ENCODE measurements around the gene NEFH.

DNA sequence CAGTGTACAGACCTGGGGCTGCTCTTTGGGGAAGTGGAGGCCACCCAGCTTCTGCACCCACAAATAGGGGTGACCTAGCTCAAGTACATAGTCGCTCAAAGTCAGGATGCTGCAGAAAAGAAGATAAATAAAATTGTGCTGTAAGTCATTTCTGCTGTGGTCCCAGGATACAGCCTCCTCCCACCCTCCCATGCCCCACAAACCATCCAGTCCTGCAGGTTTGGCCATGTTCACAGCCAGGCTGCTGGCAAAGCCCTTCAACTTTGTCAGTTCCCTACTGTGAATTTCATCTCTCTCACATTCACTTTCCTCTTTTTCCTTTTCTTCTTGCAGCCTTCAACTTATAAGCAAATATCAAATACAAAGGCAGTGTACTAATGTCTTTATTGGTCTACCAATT is 40.0 kb downstream of the NEFH start:
- no peak for TF ChIP-seq SUZ12 (IDR thresholded peaks at IDR 0.05; ENCODE audit: extremely low read depth, insufficient read depth, insufficient read length)
- no peak for TF ChIP-seq YY1 (IDR thresholded peaks at IDR 0.05; ENCODE audit: insufficient read depth, insufficient read length)
- TF ChIP-seq ZNF274 (IDR thresholded peaks at IDR 0.05; ENCODE audit: low read depth, low read length): no peak
